ENCODE measurements around the gene RTN4.
A peak's percentile ranks its signal among the peaks of the same experiment; 100 is the strongest.
"Not testable (repeated sequence)": the region's sequence is repeated elsewhere in the genome, so short reads cannot be mapped to it uniquely, and the experiment has no call there.

RTN4 gene

DNA sequence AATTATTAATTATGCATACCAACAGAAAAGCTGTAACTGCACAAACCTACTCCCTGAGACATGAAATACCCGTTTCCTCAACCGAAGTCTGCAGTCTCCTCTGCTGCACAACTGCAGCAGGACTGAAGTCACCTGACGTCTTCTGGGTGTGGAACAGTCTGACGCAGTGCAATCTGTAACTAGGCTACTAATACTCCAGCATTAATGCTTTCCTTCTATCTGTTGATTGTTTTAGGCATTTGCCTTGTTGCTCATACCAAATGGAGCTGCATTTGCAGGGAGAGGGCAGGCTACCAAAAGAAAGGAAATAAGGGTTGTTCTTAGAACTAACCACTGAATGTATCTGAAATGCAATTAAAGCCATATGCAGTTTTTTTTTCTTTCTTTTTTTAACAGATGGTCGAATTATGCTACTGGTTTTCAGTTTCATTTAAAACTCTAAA, 40.1 kb downstream of the RTN4 start:
- peak in 34 of 56 donors; percentile 2 to 74 (median 34) for DNase-seq

DNA sequence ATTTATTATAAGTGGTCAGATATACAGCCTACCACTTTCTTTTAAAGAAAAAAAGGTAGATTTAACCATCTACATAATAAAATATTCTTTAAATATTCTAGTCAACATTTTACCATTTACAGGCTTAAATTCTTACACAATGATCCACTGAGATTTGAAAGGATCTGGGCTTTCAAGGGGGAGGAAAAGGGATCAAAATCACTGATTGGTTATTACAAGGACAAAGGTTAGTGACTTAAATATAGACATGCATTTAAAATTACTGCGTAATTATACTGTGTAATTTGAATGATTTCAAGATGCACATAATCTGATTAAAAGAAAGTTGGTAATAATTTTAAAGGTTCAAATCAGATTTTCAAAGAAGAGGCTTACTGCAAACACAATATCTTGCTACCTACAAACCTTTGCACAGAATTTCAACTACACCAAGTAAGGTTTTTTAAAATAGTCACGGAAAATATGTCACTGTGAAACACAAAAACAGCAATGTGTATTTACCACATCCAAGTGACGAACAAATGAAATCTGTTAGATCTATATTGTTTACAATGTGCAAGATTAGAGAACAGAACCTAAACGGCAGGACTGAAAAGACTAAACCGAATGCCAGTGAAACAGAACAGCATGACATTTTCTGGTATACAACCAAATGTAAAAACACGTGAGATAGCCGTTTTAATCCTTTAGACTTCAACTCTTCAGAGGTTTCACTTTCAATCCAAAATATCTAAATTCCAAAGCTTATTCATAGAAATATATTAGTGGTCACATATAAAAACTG, 40.8 kb downstream of the RTN4 start:
- no peak for DNase-seq

DNA sequence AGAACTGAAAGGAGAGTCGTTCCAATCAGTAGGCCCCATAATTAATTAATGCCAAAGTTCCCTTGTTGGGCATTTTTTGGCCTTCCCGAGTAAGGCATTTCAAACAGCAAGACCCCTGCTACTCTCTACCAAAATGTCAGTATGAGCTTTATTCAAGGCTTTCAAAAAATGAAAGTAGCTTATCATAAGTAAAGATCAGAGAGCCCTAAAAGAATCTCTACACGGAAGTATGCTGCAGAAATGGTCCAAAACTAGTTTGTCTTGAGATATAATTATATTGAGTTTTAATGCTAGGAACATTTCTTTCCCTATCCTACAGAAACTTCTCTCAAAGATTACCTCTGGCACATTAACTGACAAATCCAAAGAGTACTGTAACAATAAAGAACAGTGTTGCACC, 43.9 kb downstream of the RTN4 start:
- DNase-seq = no peak

- DNase-seq = peak in 1 of 56 donors; percentile 26
Measured at GRCh38 chr2:55003706-55004639, 46.3 kb downstream of the RTN4 start.

DNA sequence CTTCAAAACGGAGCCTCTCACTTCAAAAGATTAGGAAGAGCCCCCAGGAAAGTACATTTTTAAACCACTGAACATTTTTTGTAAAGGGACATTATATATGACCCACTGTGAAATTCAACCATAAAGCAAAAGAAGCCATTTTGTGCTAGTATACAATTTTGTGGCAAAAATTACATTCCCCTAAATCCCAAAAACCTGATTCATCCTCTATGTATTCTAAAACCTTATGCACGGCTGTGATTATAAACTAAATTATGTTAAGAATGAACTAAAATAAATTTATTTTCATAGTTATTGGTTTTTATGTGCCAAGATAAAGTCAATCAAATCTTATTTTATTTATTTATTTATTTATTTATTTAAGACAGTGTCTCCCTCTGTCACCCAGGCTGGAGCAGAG, 48.5 kb downstream of the RTN4 start:
- DNase-seq = no peak

GRCh38 chr2:55000341-55000740, 49.9 kb downstream of the RTN4 start:
- DNase-seq = no peak

DNA sequence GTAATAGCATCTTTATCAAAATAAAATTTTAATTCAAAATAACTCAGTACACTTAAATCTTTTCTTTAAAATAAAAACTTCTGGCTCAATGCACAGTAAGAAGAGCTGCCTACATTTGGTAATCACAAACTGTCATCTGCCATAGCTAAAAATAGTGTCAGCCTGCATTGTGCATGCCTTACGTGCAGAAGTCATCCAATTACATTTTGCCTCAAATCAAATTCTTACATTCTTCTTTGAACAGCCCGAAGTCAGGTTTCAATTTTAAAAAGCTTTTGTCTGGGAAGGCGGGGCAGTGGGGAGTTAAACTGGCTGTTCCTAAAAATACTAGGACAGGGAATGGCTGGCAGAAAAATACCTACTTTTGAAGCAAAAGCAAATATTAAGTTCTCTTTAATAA, 51.1 kb downstream of the RTN4 start:
- peak in 1 of 56 donors; percentile 11 for DNase-seq

DNA sequence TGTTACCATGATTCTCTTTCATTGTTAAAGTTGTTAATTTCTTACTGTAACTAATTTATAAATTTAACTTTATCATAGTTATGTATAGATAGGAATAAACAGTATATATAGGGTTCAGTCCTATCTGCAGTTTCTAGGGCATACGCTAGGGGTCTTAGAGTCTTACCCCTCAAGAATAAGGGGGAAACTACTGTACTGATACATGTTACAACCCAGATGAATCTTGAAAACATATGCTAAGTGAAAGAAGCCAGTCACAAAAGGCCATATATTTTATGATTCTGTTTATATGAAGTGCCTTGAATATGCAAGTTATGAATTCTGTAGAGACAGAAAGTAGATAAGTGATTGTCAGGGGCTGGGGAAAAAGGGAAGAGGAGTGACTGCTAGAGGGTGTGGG, 52.4 kb downstream of the RTN4 start:
- no peak for DNase-seq

GRCh38 chr2:54995553-54995952, 54.7 kb downstream of the RTN4 start:
- no peak for DNase-seq

DNA sequence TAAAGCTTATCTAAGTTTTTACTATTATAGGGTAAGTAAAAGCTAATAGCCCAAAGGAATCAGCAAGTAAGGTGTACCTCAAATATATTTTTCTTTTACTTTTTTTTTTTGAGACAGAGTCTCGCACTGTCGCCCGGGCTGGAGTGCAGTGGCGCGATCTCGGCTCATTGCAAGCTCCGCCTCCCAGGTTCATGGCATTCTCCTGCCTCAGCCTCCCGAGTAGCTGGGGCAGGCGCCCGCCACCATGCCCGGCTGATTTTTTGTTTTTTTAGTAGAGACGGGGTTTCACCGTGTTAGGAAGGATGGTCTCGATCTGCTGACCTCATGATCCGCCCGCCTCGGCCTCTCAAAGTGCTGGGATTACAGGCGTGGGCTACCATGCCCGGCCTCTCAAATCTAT, 59.6 kb downstream of the RTN4 start:
- DNase-seq = not testable (repeated sequence)

DNA sequence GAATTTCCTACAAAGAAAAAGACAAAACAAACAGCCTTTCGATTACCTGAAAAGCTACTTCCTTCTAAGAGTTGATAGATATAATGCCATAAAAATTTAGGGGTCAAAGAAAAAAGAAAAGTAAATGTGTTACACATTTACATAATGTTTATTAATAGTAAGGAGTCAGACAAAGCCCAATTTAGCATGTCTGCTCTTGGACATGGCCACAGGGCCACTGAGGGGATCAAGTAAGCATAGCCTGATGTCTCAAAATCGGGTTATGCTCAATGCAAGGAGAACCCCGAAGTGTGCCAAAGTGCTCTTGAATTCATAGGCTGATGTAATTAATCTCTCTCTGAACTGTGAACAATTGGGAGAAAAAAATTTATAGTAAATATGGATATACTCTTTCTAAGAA, 61.6 kb downstream of the RTN4 start:
- no peak for DNase-seq

GRCh38 chr2:54986264-54986663, 64.0 kb downstream of the RTN4 start:
- no peak for DNase-seq

GRCh38 chr2:54984476-54984875, 65.8 kb downstream of the RTN4 start:
- DNase-seq = no peak

DNA sequence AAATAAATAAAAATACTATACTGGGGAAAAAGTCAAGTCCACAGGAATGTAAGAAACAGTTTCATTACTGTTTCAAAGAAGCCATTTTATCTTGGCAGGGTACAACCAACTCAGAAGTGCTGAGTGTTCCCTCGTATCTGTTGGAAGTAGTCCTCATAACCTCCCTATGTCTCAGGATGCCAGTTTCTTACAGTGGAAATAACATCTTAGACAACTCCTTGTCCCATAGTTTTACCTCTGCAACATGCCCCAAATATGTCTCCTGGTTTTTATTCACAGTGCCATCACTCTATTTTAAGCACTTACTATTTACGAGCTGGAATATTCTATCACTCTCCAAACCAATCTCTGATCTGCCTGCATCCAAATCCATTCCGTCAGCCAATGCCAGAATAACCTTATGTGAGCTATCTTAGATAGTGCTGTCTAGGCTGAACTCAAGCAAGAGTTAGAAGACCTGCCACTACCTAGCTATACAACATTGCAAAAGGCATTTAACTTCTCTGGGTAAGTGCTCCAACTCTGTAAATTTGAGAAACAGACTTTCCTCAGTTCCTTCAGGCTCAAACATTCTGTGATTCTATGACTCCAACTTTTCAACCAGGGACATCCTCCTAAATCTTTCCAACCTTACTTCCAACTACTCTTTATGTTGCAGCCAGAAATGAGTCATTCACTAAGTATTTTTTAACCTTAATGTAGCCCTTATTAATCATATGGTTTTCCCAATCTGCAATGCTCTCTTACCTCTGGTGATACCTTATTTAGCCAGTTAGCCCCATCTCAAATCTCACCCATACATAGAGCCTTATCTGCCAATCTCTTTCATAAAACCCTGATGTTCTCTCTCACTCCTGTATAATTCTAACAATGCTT, 66.7 kb downstream of the RTN4 start:
- DNase-seq = no peak

GRCh38 chr2:54981385-54981784, 68.9 kb downstream of the RTN4 start:
- DNase-seq = no peak

DNA sequence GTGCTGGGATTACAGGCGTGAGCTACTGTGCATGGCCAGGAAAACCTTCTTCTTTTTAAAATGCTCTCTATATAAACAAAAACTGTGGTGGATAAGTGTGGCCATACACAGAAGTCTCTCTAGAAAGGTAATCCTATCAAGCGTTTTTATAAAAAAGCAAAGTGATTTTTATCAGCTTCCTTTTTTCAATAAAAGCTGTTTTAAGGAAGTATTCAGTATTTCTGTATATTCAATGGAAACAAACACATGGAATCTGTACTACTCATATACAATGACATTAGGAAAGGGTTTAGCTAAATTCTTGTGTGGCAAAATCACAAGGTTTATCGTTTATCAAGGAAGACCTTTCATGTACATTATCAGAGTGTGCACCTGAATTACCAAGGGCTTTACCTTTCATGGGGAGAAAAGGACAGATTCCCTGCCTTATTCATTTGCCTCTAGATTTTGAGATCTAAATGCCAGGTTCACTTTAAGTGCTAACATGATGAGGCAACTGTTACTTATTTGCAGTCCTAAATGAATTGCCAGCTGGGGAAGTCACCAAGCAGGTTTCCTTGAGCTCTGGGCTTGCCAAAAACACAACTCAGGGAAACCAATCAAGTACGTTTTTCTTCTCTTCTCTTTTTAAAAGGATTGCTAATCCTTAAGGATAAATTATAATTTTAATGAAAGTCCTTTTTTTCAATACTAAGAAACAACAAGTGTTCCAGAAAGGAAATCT, 70.8 kb downstream of the RTN4 start:
- DNase-seq = peak in 2 of 56 donors; percentile 22 to 25

DNA sequence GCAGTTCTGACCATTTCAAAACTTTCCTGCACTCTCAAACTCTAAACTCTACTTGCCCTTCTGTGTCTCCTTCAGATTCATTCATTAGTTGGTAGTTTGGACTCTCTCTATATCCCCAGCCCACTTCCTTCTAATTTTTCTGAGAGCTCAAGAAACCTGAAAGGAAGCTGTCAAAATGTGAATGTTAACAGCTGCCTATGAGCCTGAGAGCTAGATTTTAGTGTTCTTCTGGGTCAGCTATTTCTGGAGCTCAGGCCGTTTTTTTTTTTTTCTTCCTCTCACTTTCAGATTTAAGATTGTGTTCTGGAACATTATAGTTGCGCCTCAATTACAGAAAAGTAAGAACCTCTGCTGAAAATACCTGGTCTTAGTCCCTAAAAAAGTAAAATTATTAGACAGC, 73.1 kb downstream of the RTN4 start:
- no peak for DNase-seq

- DNase-seq = no peak
Measured at GRCh38 chr2:54975598-54976492, 74.4 kb downstream of the RTN4 start.

DNA sequence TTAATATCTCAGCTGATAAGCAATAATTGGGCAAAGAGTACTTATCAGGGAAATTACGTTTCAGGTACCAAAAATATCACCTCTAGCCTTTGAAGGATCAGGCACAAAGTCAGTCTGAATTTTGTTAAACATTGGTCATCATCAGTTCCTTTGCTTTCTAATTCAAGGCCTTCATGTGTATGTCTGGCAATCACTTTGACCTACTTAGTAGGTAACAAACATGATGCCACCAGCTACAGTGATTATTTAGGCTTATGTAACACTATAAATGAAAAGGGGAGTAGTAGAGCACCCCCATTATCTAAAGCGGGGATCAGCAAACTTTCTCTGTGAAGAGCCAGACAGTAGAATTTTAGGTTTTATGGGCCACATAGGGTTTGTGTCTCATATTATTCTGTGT, 75.1 kb downstream of the RTN4 start:
- no peak for DNase-seq

DNA sequence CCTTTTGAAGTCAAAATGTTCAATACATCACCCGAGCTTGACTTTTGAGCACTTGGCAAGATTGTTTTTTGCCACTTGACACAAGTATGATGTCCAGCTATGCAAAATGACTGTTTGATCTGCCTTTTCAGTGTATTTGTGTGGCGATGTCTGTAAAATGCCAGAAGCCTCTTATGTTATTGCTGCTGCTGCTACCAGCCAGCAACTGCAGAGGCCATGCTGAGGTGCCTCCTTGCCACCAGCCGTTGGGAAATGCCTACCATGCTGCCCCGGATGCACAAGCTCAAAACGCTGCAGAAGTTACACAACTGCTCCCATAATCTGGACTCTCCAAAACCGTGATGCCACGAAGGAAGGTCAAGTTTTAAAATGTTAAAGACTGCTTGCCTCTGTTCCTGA, 80.3 kb downstream of the RTN4 start:
- DNase-seq = no peak
